Upper lobe of left lung (tissue), 6 donors: ENCODE data around the gene LTO1. TPM values are rescaled to one million over a fixed set of nuclear protein-coding genes. Genes with fewer than 3 reads are reported as not detected.

ENCODE experiments used
- ATAC-seq, 2 donors: fragments of 200-7000 bp; cut with Tn5 transposase; one replicate each; pipeline ENCODE4 v1.9.1; 2022; ENCODE audit warnings: mild to moderate bottlenecking in 2 of 2, moderate library complexity in 2 of 2; ENCODE audit not compliant: low FRiP score in 2 of 2
- DNase-seq, 2 donors: peaks; one replicate each; pipeline ENCODE4 v3.0.0-alpha.2; 2019 to 2020
- H3K27ac ChIP-seq, 4 donors: fragments of 200-600 bp; sonication (generic); one replicate each; pipeline ENCODE4 v1.5.1; 2016 to 2019
- H3K27me3 ChIP-seq, 4 donors: fragments of 200-600 bp; sonication (generic); one replicate each; pipeline ENCODE4 v1.5.1; 2017 to 2019
- H3K36me3 ChIP-seq, 4 donors: fragments of 200-600 bp; sonication (generic); one replicate each; pipeline ENCODE4 v1.5.1; 2016 to 2019
- H3K4me1 ChIP-seq, 4 donors: fragments of 200-600 bp; sonication (generic); one replicate each; pipeline ENCODE4 v1.5.1; 2018 to 2019
- H3K4me3 ChIP-seq, 4 donors: fragments of 200-600 bp; sonication (generic); one replicate each; pipeline ENCODE4 v1.5.1; 2017 to 2019; ENCODE audit warnings: mild to moderate bottlenecking in 2 of 4, moderate library complexity in 1 of 4
- H3K9me3 ChIP-seq, 4 donors: fragments of 200-600 bp; sonication (generic); one replicate each; pipeline ENCODE4 v1.5.1; 2018 to 2019
- EP300 ChIP-seq, 4 donors: sonication (generic); formaldehyde crosslinking; IDR thresholded peaks; one replicate each; pipeline ENCODE4 v1.5.1; 2017; ENCODE audit warnings: antibody characterized with exemption in 4 of 4, control low read depth in 2 of 4
- POLR2A ChIP-seq, 4 donors: fragments of 450-650 bp; IDR thresholded peaks; one replicate each; pipeline ENCODE4 v1.5.1; 2016 to 2017; ENCODE audit warnings: antibody characterized with exemption in 4 of 4, mild to moderate bottlenecking in 2 of 4
- POLR2AphosphoS5 ChIP-seq, 2 donors: sonication (generic); formaldehyde crosslinking; IDR thresholded peaks; one replicate each; pipeline ENCODE4 v1.5.1; 2017; ENCODE audit warnings: antibody characterized with exemption in 2 of 2
- WGBS, 2 donors: methylation state at CpG; one replicate each; pipeline ENCODE4 v1.1.5; 2017 to 2018; 5-methylcytosine and 5-hydroxymethylcytosine counted together
- total RNA-seq, 6 donors: library from RNA; depleted of rRNA in 4 of 6; stranded (reverse); fragments of >200 nt in 4 of 6; gene quantifications; one replicate each; pipeline versions ENCODE4 v1.1.0 to v1.2.1, GENCODE V29; 2016 to 2021
- TF ChIP-seq, protein P1 (sequence below), 6 experiments: fragments of 450-650 bp in 4 of 6; fragments of 200-600 bp in 2 of 6; sonication (generic) in 2 of 6; IDR thresholded peaks; one replicate each; pipeline ENCODE4 v1.5.1; 2016 to 2019; ENCODE audit warnings: antibody characterized with exemption in 6 of 6
- donor health status: DM: no; HTN: no; CAD: no; lungs with moderate emphysema.
- donor health status: DM: no; HTN: yes; CAD: no; lungs with severe emphysema.

Gene LTO1
- total RNA-seq, 6 donors from 2014 or later = 18.5 to 68.1 (median 28.3) TPM

- H3K36me3 ChIP-seq = peaks cover 0 to 52% (median 29%) of the 10 kb centered on the region in 4 donors
Measured at GRCh38 chr11:69671734-69672465, 3.3 kb downstream of the LTO1 start.

DNA sequence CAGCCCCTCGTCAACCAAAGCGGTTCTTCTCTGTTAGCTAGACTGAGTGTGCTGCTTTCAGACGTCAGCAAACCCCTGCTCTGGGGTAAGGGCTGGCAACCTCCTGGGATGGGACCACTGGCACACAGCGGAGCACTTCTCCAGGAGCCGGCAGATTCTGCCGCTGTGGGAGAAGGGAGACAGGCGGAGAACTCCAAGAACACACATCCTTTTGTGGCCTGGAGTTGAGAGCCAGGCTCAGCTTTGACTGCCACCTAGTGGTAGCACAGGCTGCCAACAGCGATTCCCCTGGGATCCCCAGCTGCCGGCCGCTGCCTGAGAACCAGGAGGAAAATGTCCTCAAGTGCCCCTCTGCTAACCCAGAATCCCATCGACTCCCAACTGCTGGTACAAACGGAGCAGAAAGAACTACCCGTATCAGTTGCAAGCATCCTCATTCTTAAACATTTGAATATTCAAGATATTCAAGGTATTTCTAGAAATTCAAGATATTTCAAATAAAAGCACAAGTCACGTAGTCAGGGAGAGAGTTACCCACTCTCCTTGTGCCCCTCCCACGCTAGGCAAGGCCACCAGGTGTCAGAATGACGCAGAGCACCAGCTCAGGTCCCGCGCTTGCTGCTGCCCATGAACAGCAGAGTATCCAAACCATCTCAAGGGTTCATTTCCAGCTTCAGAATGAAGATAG is 4.9 kb downstream of the LTO1 start:
- ATAC-seq (peak; percentile 68 to 75), DNase-seq (peak; percentile 79 to 84)
- Histone ChIP-seq H3K36me3 (peaks cover 0 to 68% (median 44%) of the 10 kb centered on the region in 4 donors), H3K27me3 (no peaks in the 10 kb centered on the region), H3K27ac (peak overlapping the region in 1 of 4 donors; percentile 1), H3K9me3 (no peaks in the 10 kb centered on the region), H3K4me1 (peaks cover 13 to 32% (median 22%) of the 10 kb centered on the region in 4 donors), H3K4me3 (no peak overlapping the region)
- 43 to 59% methylated on average over 12 to 16 of the region's 18 CpGs for WGBS, 2 donors
- TF ChIP-seq POLR2AphosphoS5 (IDR thresholded peaks at IDR 0.05) = no peak
- TF ChIP-seq, protein P1, sequence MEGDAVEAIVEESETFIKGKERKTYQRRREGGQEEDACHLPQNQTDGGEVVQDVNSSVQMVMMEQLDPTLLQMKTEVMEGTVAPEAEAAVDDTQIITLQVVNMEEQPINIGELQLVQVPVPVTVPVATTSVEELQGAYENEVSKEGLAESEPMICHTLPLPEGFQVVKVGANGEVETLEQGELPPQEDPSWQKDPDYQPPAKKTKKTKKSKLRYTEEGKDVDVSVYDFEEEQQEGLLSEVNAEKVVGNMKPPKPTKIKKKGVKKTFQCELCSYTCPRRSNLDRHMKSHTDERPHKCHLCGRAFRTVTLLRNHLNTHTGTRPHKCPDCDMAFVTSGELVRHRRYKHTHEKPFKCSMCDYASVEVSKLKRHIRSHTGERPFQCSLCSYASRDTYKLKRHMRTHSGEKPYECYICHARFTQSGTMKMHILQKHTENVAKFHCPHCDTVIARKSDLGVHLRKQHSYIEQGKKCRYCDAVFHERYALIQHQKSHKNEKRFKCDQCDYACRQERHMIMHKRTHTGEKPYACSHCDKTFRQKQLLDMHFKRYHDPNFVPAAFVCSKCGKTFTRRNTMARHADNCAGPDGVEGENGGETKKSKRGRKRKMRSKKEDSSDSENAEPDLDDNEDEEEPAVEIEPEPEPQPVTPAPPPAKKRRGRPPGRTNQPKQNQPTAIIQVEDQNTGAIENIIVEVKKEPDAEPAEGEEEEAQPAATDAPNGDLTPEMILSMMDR (IDR thresholded peaks at IDR 0.05) = peak; percentile 84 to 96 (median 91)
- TF ChIP-seq POLR2A (IDR thresholded peaks at IDR 0.05) = no peak
- no peak for TF ChIP-seq EP300 (IDR thresholded peaks at IDR 0.05)

More at GRCh38 chr11:69671734-69672465, 3.3 kb downstream of the LTO1 start:
- Histone ChIP-seq H3K27me3 (no peaks in the 10 kb centered on the region), H3K4me1 (peaks cover 16 to 37% (median 26%) of the 10 kb centered on the region in 4 donors), H3K9me3 (no peaks in the 10 kb centered on the region), H3K4me3 (no peak overlapping the region), H3K27ac (no peak overlapping the region)
- WGBS, 2 donors = 88 to 89% methylated on average over 6 to 10 of the region's 10 CpGs
- ATAC-seq = no peak
- no peak for DNase-seq
- TF ChIP-seq EP300 (IDR thresholded peaks at IDR 0.05) (no peak), POLR2A (IDR thresholded peaks at IDR 0.05) (no peak), POLR2AphosphoS5 (IDR thresholded peaks at IDR 0.05) (no peak)
- TF ChIP-seq, protein P1 (IDR thresholded peaks at IDR 0.05) = peak in 1 of 6 experiments; percentile 7

GRCh38 chr11:69669486-69669885 is 5.7 kb downstream of the LTO1 start:
- WGBS, 2 donors = 91 to 92% methylated on average over 15 to 19 of the region's 19 CpGs
- ATAC-seq (no peak), DNase-seq (peak in 1 of 2 donors; percentile 65)
- TF ChIP-seq EP300 (IDR thresholded peaks at IDR 0.05) = no peak
- TF ChIP-seq POLR2AphosphoS5 (IDR thresholded peaks at IDR 0.05) = no peak
- TF ChIP-seq POLR2A (IDR thresholded peaks at IDR 0.05) = no peak
- TF ChIP-seq, protein P1 (IDR thresholded peaks at IDR 0.05) = no peak
- no peak overlapping the region for H3K4me3 ChIP-seq
- peaks cover 0 to 76% (median 50%) of the 10 kb centered on the region in 4 donors for H3K36me3 ChIP-seq
- no peak overlapping the region for H3K27ac ChIP-seq
- H3K9me3 ChIP-seq = no peaks in the 10 kb centered on the region
- H3K27me3 ChIP-seq = no peaks in the 10 kb centered on the region
- H3K4me1 ChIP-seq = peaks cover 13 to 28% (median 21%) of the 10 kb centered on the region in 4 donors

DNA sequence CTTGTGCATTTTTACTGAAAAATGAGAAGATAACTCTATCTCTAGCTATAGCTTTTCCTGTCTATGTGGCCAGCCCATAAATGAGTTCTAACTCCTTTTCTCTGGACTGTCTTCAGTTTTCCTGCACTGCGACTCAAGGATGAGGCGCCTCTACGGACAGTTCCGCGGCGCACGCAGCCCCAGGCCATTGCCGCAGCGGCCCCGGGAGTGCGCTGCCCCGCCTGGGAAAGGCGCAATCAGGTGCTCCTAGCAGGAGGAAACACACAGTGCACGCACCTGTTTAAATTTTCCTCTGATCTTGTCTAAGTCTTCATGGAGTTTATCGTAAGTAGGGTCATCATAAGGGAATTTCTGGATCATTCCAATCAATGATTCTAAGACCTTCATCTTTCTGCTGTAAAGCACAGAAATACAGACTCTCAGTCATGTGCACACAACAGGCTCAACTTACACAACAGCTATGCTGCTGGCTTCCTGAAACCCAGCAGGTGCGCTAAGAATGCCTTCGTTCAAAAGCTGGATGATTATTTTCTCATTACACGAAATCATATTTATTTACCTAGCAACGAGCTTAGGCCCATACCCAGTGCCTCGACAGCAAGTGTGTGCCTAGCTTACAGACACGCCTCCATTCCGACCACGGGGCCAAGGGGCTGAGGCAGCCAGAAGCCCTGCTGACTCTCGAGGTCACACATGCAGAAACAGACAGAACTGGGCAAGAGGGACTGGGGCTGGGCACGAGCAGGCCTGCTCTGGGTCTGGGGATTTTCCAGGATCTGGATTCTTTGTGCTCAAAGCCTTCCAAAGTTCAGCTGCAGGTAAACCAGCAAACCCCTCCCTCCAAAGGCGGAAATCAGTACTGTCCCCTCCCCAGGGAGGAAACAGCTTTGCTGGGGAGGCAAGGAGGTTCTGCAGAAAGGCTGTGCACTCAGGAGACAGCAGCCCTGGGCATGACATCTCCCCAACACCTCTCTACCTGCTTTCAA is 7.2 kb downstream of the LTO1 start:
- H3K9me3 ChIP-seq = no peaks in the 10 kb centered on the region
- H3K36me3 ChIP-seq = peaks cover 0 to 91% (median 61%) of the 10 kb centered on the region in 4 donors
- TF ChIP-seq, protein P1 (IDR thresholded peaks at IDR 0.05) = no peak
- TF ChIP-seq POLR2A (IDR thresholded peaks at IDR 0.05) = no peak
- TF ChIP-seq EP300 (IDR thresholded peaks at IDR 0.05) = no peak
- TF ChIP-seq POLR2AphosphoS5 (IDR thresholded peaks at IDR 0.05) = no peak
- no peaks in the 10 kb centered on the region for H3K27me3 ChIP-seq
- WGBS, 2 donors = 89 to 92% methylated on average over 24 to 26 of the region's 26 CpGs
- ATAC-seq (no peak), DNase-seq (peak in 1 of 2 donors; percentile 51)
- H3K4me1 ChIP-seq = peaks cover 0 to 12% (median 9%) of the 10 kb centered on the region in 4 donors
- no peak overlapping the region for H3K27ac ChIP-seq
- no peak overlapping the region for H3K4me3 ChIP-seq
